NCI-H2171 treated with DMSO at 0.1 percent for 48 hours (cell line): Measurements from ENCODE around the gene TMPO.
"Not testable (repeated sequence)": the region's sequence is repeated elsewhere in the genome, so short reads cannot be mapped to it uniquely, and the experiment has no call there.

Source experiments
- DNase-seq: peaks from one replicate; lab custom pipeline; 2025; lab: John Stamatoyannopoulos, UW

The TMPO gene

GRCh38 chr12:98511806-98512205 is 3.6 kb upstream of the TMPO start:
- not testable (repeated sequence) for DNase-seq

- no peak for DNase-seq
Measured at GRCh38 chr12:98513379-98514322, 1.7 kb upstream of the TMPO start.

GRCh38 chr12:98514982-98515286 is 456 bp upstream of the TMPO start:
- DNase-seq = no peak

- peak; percentile 92 for DNase-seq
Measured at GRCh38 chr12:98516111-98516873, 902 bp downstream of the TMPO start.

GRCh38 chr12:98519257-98519907 is 4.0 kb downstream of the TMPO start:
- no peak for DNase-seq

- no peak for DNase-seq
Measured at GRCh38 chr12:98530068-98530467, 14.7 kb downstream of the TMPO start.

GRCh38 chr12:98532687-98533304 is 17.4 kb downstream of the TMPO start:
- DNase-seq = peak; percentile 58

GRCh38 chr12:98533723-98534251 is 18.4 kb downstream of the TMPO start:
- DNase-seq = no peak

GRCh38 chr12:98538031-98538430 is 22.6 kb downstream of the TMPO start:
- no peak for DNase-seq

GRCh38 chr12:98543701-98544100 is 28.3 kb downstream of the TMPO start:
- no peak for DNase-seq

- no peak for DNase-seq
Measured at GRCh38 chr12:98544751-98545150, 29.4 kb downstream of the TMPO start.

GRCh38 chr12:98549371-98550110 is 34.2 kb downstream of the TMPO start:
- no peak for DNase-seq

GRCh38 chr12:98551787-98552186 is 36.4 kb downstream of the TMPO start:
- DNase-seq = no peak

- not testable (repeated sequence) for DNase-seq
Measured at GRCh38 chr12:98558097-98558496, 42.7 kb downstream of the TMPO start.

GRCh38 chr12:98559666-98560065 is 44.3 kb downstream of the TMPO start:
- DNase-seq = no peak

- no peak for DNase-seq
Measured at GRCh38 chr12:98561846-98562245, 46.5 kb downstream of the TMPO start.

- no peak for DNase-seq
Measured at GRCh38 chr12:98572010-98572409, 56.6 kb downstream of the TMPO start.

GRCh38 chr12:98574110-98574509 is 58.7 kb downstream of the TMPO start:
- DNase-seq = no peak

- DNase-seq = no peak
Measured at GRCh38 chr12:98575013-98575412, 59.6 kb downstream of the TMPO start.

- DNase-seq = not testable (repeated sequence)
Measured at GRCh38 chr12:98576795-98577194, 61.4 kb downstream of the TMPO start.

- DNase-seq = no peak
Measured at GRCh38 chr12:98578392-98578791, 63.0 kb downstream of the TMPO start.
